RPMI7951 (cell line): ENCODE results near the gene DAPP1. TPM values are rescaled to one million over a fixed set of nuclear protein-coding genes. Genes with fewer than 3 reads are reported as not detected.
A peak's percentile ranks its signal among the peaks of the same experiment; 100 is the strongest.
"Not testable (repeated sequence)": the region's sequence is repeated elsewhere in the genome, so short reads cannot be mapped to it uniquely, and the experiment has no call there.

ENCODE experiments used
- DNase-seq: peaks from one replicate; pipeline ENCODE4 v3.0.0-alpha.2; 2012; ENCODE audit warnings: low read depth
- total RNA-seq: library from RNA; depleted of rRNA; stranded (reverse); fragments of >200 nt; shearing (Covaris generic); gene quantifications from 2 replicates; pipeline ENCODE4 v1.2.3, GENCODE V29; 2014; rRNA removed

Gene DAPP1, protein sequence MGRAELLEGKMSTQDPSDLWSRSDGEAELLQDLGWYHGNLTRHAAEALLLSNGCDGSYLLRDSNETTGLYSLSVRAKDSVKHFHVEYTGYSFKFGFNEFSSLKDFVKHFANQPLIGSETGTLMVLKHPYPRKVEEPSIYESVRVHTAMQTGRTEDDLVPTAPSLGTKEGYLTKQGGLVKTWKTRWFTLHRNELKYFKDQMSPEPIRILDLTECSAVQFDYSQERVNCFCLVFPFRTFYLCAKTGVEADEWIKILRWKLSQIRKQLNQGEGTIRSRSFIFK
- total RNA-seq = not detected in 2 replicates

DNA sequence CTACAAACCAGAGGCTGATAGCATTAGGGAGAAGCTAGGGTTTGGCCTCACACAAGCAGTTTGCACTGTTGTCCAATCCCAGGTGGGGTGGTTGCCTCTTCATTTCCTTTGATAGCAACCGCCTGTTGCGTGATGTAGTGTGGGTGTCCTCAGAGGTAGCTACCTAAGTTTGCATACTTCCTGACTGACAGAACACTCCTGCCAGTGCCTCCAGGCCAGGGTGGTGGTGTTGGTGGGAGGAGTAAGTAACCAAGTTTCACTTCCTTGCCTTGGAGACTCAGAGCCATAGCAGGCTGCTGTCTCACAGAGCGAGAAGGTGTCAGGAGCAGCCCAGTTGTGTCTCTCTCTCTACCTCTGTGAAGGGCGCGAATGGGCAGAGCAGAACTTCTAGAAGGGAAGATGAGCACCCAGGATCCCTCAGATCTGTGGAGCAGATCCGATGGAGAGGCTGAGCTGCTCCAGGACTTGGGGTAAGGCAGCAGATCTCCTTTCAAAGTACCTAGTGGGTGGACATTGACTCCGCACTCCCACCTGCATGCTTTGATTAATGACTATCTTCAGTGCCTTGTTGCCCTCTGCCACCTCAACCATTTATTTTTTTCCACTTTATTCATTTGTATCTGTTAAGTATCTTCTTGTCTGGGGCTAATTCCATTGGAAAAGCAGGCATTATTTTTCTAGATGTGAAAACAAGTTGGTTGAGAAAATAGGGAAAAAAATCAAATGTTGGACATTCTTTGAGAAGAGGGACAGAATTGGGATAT, at the start of gene DAPP1:
Gene DAPP1, plus strand, starts transcription at position 283 of the 764 bp plus-strand sequence. Its CDS starts 87 bp downstream, at position 370.
- DNase-seq = no peak

DNA sequence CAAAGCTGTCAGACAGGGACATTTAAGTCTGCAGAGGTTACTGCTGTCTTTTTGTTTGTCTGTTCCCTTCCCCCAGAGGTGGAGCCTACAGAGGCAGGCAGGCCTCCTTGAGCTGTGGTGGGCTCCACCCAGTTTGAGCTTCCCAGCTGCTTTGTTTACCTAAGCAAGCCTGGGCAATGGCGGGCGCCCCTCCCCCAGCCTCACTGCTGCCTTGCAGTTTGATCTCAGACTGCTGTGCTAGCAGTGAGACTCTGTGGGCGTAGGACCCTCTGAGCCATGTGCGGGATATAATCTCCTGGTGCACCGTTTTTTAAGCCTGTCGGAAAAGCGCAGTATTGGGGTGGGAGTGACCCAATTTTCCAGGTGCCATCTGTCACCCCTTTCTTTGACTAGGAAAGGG, 45.8 kb upstream of the DAPP1 start:
- DNase-seq = not testable (repeated sequence)

DNA sequence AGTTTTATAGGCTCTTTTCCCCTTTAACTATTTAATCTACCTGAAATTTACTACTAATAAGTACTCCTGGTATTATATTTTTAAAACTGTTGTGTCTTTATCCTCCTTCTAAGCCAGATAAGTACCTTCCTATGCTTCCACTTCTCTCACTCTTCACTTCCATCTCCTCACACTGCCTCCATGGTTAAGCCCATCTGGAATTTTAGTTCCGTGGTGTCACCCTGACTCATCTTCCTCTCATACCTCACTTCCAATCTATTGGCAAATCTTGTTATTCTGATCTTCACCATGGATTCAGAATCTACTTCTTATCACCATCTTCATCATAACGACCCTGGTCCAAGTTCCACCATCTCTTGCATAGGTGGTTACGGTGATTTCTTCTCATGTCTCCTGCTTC, 32.7 kb upstream of the DAPP1 start:
- no peak for DNase-seq

DNA sequence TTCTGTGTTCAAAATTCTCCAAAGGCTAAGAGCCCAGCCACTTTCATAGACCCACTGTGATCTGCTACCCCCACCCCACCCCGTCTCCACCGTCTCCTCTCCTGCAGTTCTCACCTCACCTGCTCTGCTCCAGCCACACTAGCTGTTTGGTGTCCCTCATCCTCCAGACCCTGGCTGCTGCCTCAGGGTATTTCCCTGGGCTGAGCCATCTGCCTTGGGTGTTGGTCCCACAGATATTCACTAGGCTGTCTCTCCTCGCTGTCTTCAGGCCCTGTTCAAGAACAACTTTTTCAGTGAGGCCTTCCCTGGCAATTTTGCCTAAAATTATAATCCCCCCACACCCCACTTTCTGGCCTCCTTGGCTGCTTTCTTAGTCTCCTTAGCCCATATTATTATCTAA, 31.8 kb upstream of the DAPP1 start:
- no peak for DNase-seq

DNA sequence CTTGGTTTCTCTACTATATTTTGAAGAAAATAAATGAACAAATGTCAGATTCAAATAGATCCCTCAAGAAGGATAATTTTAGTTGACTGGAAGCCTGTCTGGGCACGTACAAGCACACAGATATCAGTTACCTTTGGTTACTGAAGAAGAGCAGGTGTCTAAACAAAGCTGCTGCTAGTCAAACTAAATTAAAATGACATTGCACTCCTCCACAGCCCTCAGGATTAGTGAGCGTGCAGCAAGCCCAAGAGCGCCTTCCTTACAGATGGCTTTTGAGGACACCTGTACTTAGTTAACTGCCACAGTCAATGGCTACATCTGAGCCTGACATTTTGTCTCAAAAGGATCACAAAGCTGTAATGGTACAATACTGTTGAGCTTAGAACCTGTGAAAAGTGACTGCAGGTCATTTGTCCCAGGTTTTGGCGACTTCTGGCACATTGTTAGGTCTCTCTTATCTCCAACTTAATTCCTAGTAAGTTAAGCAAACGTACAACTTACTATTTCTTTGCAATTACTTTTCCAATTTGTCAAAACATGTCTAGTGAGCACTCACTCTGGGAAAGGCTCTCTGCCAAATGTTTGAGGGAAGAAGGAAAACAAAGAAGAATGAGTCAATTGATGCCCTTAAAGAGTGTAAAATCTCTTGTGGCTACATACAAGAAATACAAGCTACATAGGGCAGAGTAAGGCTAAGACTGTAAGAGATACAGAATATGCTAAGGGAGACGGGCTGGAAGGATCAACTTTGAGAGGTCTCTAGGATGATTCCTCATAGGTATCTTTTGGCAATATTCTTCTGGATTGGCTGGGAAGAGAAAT, 25.6 kb upstream of the DAPP1 start:
- DNase-seq = peak; percentile 13

DNA sequence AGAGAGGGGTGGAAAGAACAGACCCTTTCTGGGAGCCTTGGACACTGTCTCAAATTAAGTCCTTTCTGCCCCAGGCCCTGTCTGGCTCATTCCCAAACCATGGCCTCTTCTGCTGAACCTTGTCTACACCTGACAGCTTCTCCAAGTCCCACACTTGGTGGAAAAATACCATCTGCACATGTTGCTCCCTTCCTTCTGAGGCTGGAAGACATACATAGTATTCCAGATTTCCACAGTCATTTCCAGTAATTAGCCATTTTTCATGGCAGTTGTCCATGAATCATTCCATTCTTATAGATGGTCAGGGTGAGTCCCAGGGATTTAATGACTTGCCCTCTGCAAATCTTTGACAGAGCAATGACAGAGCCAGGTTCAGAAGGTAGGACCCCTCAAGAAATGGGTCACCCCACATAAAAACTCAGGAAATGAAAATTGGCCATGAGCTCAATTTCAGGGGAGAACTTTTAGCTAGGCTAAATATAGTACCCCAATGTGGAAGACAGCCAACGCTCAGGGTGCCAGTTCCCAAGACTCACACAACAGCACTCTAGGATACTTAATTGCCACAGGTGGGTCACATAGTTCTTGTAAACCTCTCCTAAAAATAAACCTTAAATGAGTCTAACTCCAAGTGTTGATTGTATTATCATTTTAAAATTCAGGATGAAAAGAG, 16.2 kb upstream of the DAPP1 start:
- no peak for DNase-seq

DNA sequence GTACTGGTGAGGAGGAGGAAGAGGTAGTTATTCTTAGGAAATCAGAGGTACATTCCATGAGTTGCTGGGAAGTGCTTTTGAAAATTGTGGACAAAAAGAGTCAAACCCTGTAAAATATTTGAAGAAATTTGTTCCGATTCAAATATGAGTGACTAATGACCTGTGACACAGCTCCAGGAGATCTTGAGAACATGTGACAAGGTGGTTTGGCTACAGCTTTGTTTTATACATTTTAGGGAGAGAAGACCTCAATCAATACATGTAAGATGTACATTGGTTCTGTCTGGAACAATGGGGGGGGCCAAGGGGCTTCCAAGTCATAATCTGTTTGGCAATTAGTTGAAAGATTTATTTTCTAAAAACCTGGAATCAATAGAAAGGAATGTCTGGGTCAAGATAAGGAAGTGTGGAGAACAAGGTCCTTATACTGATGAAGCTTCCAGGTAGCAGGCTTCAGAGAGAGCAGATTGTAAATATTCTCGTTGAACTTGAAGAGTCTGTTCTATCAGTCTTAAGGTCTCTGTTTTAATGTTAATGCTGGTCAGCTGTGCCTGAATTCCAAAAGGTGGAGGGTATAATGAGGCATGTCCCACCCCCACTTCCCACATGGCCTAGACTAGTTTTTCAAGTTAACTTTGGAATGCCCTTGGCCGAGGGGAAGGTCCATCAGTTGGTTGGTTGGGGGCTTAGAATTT, 15.5 kb upstream of the DAPP1 start:
- DNase-seq = no peak

DNA sequence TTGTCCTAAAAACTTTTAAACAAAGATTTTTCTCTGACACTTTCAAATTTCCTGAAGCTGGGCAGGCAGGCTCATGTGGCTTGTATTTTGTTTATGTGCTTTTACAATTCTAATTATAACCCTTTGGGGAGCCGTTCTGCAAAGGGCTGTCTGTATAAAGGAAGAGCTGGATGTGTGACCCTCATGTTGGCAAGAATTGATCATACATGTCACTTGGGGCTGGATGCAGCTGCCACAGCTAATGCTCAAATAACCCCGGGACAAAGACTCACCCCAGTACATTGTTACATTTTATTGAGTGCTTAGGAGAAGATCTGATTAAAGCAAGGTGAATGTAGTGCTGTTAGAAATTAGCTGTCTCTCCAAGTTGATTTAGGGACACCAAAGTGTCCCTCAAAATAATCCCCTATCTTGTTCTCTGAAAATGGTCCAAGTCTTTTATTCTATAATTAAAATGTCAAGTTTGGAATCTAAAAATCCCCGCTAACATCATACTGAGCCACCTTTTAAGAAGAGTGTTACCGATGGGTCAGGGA, 13.0 kb upstream of the DAPP1 start:
- DNase-seq = no peak

DNA sequence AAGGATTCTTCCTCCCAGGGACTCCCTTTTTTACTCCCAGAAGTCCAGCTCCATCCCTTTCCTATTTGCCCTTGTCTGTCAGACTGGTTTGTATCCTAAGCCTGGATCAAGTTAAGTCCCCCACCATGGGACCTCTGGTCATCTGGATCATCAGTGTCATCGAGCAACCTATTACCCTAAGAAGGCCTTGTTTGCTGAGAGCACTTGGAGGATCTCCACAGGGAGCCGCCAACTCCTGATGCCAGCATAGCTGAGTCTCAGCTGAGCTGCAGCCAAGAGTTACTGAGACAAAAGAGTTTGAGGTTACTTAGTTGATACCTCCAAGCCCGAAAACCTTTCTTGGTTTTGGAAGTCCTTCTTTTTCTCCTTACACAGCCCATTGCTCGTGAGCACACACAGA, 10.1 kb upstream of the DAPP1 start:
- DNase-seq = no peak

DNA sequence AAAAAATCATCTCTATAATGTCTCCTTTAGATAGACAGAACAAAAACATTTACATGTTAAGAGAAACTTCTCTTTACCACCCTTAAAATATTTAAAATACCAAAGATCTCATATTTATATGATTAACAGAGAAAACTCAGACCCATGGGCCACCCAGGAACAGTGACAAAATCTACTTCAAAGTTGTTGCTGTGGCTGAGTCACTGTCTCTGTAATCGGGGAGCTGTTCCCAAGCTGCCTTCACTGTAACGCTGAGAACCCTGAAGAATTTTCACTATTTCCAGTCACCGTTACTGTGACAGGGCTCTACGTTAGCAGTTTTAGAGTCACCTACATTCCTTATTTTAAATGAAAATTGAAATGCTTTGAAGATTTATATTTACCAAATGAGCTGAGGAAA, 9.0 kb upstream of the DAPP1 start:
- no peak for DNase-seq

DNA sequence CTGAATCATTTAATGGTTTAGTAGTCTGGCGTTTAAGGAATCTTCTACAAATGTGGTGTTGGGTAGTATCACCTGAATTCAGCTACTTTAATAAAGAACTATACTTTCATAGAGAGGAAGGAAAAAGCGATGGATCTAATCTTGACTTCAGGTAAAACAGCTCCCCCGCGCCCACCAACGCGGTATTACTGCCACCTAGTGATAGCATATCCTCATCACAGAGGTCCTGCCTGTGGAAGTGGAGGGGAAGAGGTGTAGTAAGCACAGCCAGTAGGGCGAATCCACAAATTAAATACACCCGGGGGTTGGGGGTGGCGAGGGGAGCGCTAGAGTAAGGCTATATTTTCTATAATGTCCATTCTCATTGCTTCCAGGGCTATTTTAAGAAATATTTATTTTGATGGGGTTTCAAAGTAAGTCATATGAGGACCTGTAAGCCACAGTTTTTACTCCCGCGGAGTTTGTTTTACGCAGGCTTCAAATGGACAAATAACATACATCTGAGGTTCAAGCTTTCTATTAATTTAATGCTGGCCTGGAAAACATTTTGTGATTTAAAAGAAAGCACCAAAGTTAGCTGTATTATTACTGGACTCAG, 8.3 kb upstream of the DAPP1 start:
- DNase-seq = peak; percentile 50

DNA sequence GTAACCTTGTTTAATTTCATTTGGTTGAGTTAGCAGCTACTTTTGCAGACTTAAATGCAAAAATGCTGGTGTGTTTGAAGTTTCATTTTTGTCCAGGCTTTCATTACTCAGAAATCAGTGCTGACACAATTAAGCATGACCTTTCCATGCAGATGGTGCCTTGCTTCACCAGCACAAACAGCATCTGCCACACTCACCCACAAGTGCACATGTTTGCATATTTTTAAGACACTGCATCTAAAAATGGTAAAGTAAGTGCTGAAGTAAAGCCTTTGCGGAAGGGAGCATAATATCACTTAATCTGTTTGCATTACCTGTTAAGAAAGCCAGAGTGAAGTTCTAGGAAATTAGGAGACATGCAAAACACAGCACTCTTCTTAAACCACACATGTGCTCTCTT, 7.3 kb upstream of the DAPP1 start:
- no peak for DNase-seq

DNA sequence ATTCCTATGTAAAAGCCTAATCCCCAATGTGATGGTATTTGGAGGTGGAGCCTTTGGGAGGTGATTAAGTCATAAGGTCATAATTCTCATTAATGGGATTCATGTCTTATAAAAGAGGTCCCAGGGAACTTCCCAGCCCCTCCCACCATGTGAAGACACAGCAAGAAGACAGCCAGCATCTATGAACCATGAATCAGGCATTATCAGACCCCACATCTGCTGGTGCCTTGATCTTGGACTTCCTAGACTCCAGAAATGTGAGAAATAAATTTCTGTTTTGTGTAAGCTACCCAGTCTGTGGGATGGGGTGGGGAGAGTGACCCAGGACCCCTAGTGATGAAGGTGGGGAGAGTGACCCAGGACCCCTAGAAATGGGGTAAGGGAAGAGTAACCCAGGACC, 6.1 kb upstream of the DAPP1 start:
- no peak for DNase-seq

DNA sequence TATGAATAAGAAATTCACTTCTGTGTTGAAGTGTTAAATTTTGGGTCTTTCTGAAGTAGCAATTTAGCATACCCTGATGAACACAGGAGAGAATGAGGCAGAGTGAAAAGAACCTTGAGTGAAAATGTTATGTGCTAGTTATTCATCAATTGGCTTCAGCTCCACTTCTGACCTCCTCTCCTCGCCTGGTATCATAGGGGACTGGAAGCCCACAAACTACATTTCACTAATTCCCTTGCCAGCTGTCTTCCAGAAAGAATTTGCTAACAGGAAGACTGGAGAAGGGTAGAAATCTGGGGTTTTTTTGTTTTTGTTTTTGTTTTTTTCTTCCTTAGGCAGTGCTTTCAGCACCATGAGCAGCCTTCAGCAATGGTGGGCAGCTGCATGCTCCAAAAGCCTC, 5.5 kb upstream of the DAPP1 start:
- DNase-seq = no peak

DNA sequence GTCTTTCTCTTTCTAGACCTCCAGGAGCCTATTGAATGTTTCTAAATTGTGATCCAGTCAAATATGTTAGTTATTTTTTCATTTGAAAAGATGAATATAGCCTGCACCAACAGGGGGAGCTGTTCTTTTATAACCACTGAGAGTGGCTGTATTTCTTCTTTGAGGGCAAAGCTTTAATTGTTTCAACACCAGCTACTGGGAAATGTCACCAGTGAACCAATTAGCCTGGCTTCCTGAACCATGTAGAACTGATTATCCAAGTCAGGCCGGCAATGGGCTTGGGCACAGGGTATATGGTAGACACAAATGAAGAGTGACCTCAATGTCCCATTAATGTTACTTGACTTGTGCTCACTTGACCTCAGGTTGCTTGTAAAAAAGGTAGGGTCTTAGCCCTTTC, 4.8 kb upstream of the DAPP1 start:
- DNase-seq = peak; percentile 31

DNA sequence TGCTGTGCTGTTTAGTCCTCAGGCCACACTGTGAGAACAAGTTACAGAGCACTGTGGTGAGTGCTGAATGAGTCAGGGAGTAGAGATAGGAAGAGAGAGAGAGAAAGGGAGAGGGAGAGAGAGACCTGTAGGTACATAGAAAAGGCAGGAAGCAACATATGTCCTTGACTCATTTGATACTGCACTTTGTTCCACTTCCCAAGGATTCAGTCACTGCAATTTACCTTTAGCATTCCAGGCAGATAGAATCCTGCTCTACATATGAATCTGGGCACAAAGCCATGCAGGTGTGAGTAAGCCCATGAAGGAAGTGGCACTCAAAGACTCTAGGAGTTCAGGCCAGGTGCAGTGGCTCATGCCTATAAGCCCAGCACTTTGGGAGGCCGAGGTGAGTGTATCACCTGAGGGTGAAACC, 1.0 kb upstream of the DAPP1 start:
- DNase-seq = no peak

DNA sequence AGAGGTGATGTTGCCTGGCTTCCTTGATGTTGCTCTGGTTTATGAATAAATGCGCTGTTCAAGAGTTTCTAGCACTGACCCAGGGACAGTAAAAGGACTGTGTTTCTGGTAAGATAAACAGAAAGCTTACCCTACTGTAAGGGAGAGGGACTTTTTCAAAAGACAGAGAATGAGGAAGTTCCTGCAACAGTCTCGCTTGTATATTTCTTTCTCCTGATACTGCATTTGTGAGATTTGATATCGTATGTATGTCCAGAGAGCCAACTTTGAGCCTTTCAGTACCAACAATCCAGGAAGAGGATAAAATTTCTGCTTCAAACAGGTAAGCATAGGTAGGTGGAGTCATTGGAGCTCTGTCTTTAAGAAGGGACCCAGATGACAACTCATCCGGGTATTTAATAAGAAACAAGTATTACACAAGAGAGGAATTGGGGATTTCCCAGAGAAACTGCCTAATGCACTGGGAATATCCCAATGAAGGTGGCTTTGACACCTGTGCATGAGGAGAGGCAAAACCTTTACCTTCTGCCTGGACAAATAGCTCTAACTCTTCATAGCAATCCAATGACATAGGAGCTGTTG, 773 bp downstream of the DAPP1 start:
- DNase-seq = no peak

DNA sequence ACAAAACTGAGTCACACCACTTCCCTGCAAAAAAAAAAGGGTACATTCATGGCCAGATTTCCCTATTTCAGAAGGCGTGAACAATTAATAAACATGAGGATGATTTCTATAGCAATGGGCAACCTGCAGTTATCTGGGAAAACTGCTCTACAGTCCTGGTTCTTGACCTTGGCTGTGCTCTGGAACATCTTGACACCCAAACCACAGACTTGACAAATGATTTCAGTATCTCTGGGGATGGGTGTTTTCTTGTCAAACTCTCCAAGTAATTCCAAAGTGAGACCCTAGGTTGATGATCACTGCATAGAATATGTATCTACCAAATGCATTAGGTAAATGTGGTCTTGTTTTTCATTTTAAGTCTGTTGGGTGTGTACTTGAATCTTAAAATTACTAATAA, 2.0 kb downstream of the DAPP1 start:
- no peak for DNase-seq

DNA sequence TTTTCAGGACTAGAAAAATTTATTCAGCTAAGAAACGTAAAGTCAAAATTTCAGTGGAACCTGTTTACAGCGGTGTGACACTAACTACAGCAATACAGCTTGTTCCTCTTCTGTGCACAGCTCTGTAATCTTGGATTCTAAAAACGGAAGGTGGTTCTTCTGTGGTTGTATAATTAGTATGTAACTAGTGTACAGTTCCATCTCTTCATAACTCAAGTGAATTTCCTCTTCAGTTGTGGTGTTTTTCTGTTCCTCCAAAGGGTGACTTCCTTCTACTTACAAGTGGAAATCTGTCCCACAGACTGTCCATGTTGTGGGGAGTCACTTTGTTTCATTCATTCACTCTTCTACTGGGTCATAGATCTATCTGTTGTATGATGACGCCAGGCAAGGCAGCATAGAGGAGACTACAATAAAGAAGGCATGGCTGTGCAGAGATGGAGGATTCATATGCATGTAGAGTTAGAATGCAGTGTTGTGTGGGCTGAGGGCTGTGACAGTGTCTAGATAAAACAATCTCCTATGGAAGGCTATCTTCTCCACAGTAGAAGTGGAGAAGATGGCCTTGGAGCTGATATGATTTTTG, 5.4 kb downstream of the DAPP1 start:
- DNase-seq = no peak

DNA sequence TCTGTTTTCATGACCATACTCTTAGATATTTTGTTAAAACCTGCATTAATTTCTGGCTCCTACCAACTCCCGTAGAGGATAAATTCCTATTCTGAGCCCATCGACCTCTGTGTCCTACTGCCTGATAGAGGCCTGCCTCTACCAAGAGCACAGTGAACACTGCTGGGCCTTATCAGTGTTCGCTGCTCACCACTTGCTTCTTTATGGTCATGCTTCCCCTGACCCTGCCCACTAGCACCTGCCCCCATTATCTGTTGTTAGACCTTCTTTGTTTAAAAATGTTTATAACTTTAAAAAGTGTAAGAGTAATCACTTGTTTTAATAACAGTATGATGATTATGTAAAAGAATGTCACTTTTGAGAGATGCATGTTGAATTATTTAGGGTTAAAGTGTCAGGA, 6.1 kb downstream of the DAPP1 start:
- DNase-seq = no peak
